Fibroblast of the aortic adventitia (primary cell): ENCODE data around the gene KLHL3. TPM values are rescaled to one million over a fixed set of nuclear protein-coding genes. Genes with fewer than 3 reads are reported as not detected.

ENCODE experiments used
- DNase-seq: peaks from one replicate; pipeline ENCODE4 v3.0.0-alpha.2; 2010; ENCODE audit warnings: low read depth
- H3K4me3 ChIP-seq: 2 replicates; pipeline ENCODE4 v1.5.1; 2011; ENCODE audit warnings: low read depth, mild to moderate bottlenecking, control low read depth, low read length, moderate library complexity
- total RNA-seq: library from RNA; depleted of rRNA; stranded (reverse); fragments of >200 nt; gene quantifications from 2 replicates; pipeline ENCODE4 v1.2.3, GENCODE V29; 2012; ENCODE audit warnings: low replicate concordance
- TF ChIP-seq, protein P1 (sequence below): IDR thresholded peaks from 2 replicates; pipeline ENCODE4 v1.5.1; 2011; ENCODE audit warnings: mild to moderate bottlenecking, low read length, control low read depth, inconsistent platforms; ENCODE audit not compliant: insufficient read depth

KLHL3 gene
- total RNA-seq, 1 donor, result 1.3 TPM

DNA sequence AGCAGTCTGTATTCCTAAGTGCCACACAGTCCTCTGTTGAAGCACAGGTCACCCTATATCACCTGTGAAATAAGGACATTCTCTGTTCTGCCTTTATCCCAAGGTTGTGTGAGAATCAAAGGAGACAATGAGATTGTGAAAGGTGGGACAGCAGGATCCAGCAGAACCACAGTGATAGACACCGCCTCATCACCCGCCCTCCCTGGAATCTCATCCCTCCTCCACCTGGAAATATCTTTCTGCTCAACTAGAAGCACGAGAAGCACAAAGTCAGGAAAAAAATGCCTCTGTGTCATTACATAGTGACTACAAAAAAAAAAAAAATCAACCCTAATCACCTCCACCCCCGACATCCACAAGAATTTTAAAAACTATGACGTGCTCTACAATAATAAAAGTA is 32.3 kb downstream of the KLHL3 start:
- no peak overlapping the region for H3K4me3 ChIP-seq
- TF ChIP-seq, protein P1, sequence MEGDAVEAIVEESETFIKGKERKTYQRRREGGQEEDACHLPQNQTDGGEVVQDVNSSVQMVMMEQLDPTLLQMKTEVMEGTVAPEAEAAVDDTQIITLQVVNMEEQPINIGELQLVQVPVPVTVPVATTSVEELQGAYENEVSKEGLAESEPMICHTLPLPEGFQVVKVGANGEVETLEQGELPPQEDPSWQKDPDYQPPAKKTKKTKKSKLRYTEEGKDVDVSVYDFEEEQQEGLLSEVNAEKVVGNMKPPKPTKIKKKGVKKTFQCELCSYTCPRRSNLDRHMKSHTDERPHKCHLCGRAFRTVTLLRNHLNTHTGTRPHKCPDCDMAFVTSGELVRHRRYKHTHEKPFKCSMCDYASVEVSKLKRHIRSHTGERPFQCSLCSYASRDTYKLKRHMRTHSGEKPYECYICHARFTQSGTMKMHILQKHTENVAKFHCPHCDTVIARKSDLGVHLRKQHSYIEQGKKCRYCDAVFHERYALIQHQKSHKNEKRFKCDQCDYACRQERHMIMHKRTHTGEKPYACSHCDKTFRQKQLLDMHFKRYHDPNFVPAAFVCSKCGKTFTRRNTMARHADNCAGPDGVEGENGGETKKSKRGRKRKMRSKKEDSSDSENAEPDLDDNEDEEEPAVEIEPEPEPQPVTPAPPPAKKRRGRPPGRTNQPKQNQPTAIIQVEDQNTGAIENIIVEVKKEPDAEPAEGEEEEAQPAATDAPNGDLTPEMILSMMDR, result no peak
- no peak for DNase-seq

GRCh38 chr5:137700282-137700680 is 35.6 kb downstream of the KLHL3 start:
- no peak for DNase-seq
- H3K4me3 ChIP-seq, result no peak overlapping the region
- TF ChIP-seq, protein P1, result no peak

DNA sequence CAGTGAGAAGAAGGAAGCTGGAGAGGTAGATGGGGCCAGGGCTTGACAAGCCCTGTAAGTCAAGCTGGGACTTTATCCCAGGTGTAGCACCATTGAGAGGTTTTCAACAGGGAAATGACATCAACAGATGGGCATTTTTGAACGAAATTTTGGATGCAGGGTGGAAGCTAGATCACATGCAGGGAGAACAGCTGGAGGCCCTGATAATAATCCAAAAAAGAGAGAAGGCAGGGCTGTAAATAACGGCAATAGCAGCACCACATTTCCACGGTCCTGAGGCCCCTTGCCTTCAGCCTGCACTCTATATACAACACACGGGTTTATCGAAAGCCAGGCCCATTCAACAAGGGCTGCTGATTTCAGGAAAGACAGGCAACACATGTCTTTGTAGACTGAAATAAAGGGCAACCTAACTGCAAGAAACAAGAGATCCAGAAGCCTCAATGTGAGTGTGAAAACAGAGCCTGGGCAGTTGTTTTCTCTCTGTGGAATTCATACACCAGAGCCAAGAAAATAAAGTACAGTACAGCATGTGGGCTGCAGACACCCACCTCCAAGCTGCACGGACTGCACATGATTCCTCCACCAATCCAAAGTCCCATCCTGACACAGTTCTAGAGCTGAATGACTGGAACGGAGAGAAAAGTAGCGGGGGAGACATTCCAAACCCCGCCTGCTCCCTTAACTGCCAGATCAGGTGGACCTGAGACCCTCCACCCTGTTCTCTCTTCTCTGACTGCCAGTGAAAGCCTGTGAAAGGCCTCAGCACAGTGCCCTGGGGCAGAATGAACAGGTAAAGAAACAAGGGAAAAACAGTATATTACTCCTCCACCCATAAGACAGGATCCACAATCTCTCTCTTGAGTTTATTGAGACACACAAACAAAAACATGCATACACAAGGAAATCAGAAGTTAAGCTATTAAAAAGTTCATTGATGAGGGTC is 36.3 kb downstream of the KLHL3 start:
- H3K4me3 ChIP-seq, result no peak overlapping the region
- TF ChIP-seq, protein P1, result no peak
- DNase-seq, result no peak

DNA sequence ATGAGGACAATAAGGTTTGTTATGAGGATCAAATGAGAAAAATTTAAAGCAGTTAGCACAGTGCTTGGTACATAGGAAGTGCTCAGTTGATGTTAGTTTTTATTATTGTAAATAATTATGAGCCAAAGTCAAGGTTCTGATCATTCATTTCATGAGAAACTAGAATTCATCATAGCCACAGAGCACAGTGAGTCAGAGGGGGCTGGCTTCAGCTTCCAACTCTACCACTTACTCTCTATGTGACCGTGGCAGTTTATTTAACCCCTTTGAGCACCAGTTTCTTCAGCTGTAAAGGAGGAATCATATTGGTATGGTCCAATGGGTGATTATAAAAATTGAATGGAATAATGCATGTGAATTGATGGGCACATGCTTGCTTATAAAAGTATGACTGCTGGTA is 39.4 kb downstream of the KLHL3 start:
- TF ChIP-seq, protein P1, result no peak
- DNase-seq, result no peak
- no peak overlapping the region for H3K4me3 ChIP-seq

DNA sequence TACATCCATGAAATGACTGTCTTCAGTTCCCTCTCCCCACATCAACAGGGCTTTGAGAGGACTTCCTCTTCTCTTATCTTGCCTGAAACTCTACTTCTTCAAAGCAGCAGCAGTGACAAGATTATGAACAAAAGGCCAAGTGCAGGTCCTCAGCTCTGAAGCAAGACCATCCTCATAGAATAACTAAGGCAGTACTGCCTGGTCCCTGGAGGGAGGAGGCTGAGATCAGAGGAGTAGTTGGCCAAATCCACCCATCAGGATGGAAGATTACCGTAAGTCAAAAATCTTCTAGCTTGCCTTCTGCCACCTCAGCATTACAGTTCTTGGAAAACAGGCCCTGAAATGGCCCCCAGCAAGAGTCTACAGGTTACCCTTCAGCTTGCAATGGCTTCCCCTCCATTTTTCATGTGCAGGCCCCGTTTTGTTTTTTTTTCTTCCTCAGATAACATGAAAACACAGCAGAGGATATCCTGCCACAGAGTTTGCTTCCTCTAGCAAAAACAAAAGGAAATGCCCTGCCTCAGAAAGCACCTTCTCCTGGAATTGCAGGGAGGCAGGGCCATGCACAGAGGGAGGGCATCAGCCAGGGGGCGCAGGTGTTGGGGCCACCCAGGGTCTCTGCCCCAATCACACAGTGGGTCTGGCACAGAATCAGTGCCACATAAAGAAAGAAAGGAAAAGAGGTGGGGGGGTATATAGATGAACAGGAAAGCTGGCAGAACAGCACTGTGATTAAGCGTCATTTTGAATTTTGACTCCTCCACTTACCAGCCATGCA is 40.0 kb downstream of the KLHL3 start:
- TF ChIP-seq, protein P1, result no peak
- no peak for DNase-seq
- no peak overlapping the region for H3K4me3 ChIP-seq

DNA sequence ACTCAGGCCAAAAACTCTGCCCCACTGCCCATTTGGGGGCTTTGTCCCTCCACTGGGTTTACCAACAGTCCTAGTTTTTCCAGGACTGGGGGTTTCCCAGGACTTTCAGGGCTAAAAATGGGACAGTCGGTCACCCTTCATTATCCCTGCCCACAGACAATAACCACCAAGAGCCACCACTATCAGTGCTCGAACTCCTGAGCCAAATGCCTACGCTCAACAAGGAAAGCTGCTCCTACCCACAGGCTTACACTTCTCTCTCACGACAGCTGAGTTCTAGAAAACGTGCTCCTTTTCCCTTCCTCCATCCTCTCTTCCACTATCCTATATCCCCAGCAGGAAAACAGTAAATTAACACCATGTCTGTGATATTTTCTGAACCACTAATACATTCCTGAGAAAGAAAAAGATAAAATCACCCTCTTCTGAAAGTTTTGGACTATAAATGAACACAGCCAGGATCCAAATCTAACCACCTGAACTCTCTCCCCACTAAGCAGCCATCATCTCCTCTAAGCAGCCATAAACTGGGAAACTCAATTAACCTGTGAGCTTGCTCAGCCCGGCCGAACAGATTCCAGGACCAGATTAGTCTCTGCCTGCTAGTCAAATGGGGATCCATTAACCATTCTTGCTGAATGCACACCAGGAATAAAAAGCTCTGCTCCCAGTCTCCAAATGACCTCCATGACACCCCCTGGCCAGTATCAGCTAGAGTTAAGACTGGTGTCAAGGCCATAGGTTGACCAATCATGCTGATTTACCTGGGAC is 41.8 kb downstream of the KLHL3 start:
- TF ChIP-seq, protein P1, result no peak
- H3K4me3 ChIP-seq, result no peak overlapping the region
- DNase-seq, result no peak
